MM.1S (cell line): Measurements from ENCODE around the gene PIH1D1.
"Not testable (repeated sequence)": the region's sequence is repeated elsewhere in the genome, so short reads cannot be mapped to it uniquely, and the experiment has no call there.

ENCODE experiments used
- DNase-seq: peaks from one replicate; pipeline ENCODE4 v3.0.0-alpha.2; 2015
- H2AFZ ChIP-seq: fragments of 300-600 bp; sonication (generic); 2 replicates; pipeline ENCODE4 v1.6.0; 2016; ENCODE audit warnings: antibody characterized with exemption, low read length
- H3F3A ChIP-seq: fragments of 300-600 bp; sonication (generic); 2 replicates; pipeline ENCODE4 v1.6.1; 2016; ENCODE audit warnings: mild to moderate bottlenecking, antibody characterized with exemption, low read length, moderate library complexity, mixed read lengths; ENCODE audit not compliant: insufficient read depth
- H3K27ac ChIP-seq: fragments of 300-600 bp; sonication (generic); 2 replicates; pipeline ENCODE4 v1.5.1; 2016; ENCODE audit warnings: mild to moderate bottlenecking, low read length
- H3K27me3 ChIP-seq: fragments of 300-600 bp; sonication (generic); replicated peaks from 2 replicates; pipeline ENCODE4 v1.6.0; 2016; ENCODE audit warnings: low read length; ENCODE audit not compliant: insufficient read depth
- H3K36me3 ChIP-seq: fragments of 300-600 bp; sonication (generic); replicated peaks from 2 replicates; pipeline ENCODE4 v1.6.1; 2016; ENCODE audit warnings: mild to moderate bottlenecking, low read length, mixed read lengths; ENCODE audit not compliant: insufficient read depth
- H3K4me1 ChIP-seq: fragments of 300-600 bp; sonication (generic); 2 replicates; pipeline ENCODE4 v1.6.1; 2016; ENCODE audit warnings: low read length, mixed read lengths
- H3K4me2 ChIP-seq: fragments of 300-600 bp; sonication (generic); 2 replicates; pipeline ENCODE4 v1.6.0; 2016; ENCODE audit warnings: low read depth, low read length
- H3K4me3 ChIP-seq: fragments of 300-600 bp; sonication (generic); 2 replicates; pipeline ENCODE4 v1.5.1; 2016; ENCODE audit warnings: low read length, mixed read lengths
- H3K79me2 ChIP-seq: fragments of 300-600 bp; sonication (generic); 2 replicates; pipeline ENCODE4 v1.6.1; 2016; ENCODE audit warnings: mixed run types, low read length, mixed read lengths
- H3K9ac ChIP-seq: fragments of 300-600 bp; sonication (generic); 2 replicates; pipeline ENCODE4 v1.6.1; 2016; ENCODE audit warnings: low read length, mixed read lengths
- H3K9me2 ChIP-seq: fragments of 300-600 bp; sonication (generic); replicated peaks from 2 replicates; pipeline ENCODE4 v1.6.1; 2016; ENCODE audit warnings: mild to moderate bottlenecking, low read length, mixed read lengths; ENCODE audit not compliant: insufficient read depth
- H3K9me3 ChIP-seq: fragments of 300-600 bp; sonication (generic); replicated peaks from 2 replicates; pipeline ENCODE4 v1.6.1; 2016; ENCODE audit warnings: mild to moderate bottlenecking, low read length, mixed read lengths; ENCODE audit not compliant: insufficient read depth
- H4K20me1 ChIP-seq: fragments of 300-600 bp; sonication (generic); 2 replicates; pipeline ENCODE4 v1.6.1; 2016; ENCODE audit warnings: mild to moderate bottlenecking, low read length, moderate library complexity, mixed read lengths; ENCODE audit not compliant: insufficient read depth
- CTCF ChIP-seq: fragments of 300-600 bp; sonication (generic); IDR thresholded peaks from 2 replicates; pipeline ENCODE4 v1.5.1; 2016; ENCODE audit warnings: antibody characterized with exemption, low read length, mixed read lengths
- EZH2 ChIP-seq: fragments of 300-600 bp; sonication (generic); optimal IDR thresholded peaks from 2 replicates; pipeline ENCODE3; 2017; ENCODE audit warnings: low read depth, mild to moderate bottlenecking, antibody characterized with exemption, low read length, mixed read lengths
- EZH2phosphoT487 ChIP-seq: fragments of 300-600 bp; sonication (generic); IDR thresholded peaks from 2 replicates; pipeline ENCODE4 v1.6.1; 2018; ENCODE audit warnings: antibody characterized with exemption, low read length

PIH1D1 gene

GRCh38 chr19:49462492-49462891, 10.9 kb upstream of the PIH1D1 start:
- Histone ChIP-seq H3K79me2 (peaks cover 8% of the 10 kb centered on the region; the same call in 1 of the 2 replicates), H3K36me3 (no peaks in the 10 kb centered on the region), H2AFZ (no peak overlapping the region), H4K20me1 (no peaks in the 10 kb centered on the region), H3F3A (peaks cover 10% of the 10 kb centered on the region), H3K9me2 (no peaks in the 10 kb centered on the region), H3K27ac (no peak overlapping the region), H3K4me2 (no peak overlapping the region), H3K9me3 (no peaks in the 10 kb centered on the region), H3K9ac (no peak overlapping the region), H3K27me3 (no peaks in the 10 kb centered on the region), H3K4me1 (peaks cover 13% of the 10 kb centered on the region), H3K4me3 (no peak overlapping the region)
- TF ChIP-seq EZH2phosphoT487 (no peak), EZH2 (no peak), CTCF (no peak)
- DNase-seq = no peak

GRCh38 chr19:49461656-49462055, 10.0 kb upstream of the PIH1D1 start:
- TF ChIP-seq EZH2phosphoT487 = no peak
- no peak for TF ChIP-seq CTCF
- TF ChIP-seq EZH2 = no peak
- no peak overlapping the region for H3K4me3 ChIP-seq
- no peak overlapping the region for H3K27ac ChIP-seq
- H3K9me2 ChIP-seq = no peaks in the 10 kb centered on the region
- peaks cover 10% of the 10 kb centered on the region for H3F3A ChIP-seq
- no peak overlapping the region for H2AFZ ChIP-seq
- peaks cover 14% of the 10 kb centered on the region for H3K4me1 ChIP-seq
- H3K9me3 ChIP-seq = no peaks in the 10 kb centered on the region
- H3K4me2 ChIP-seq = no peak overlapping the region
- H3K27me3 ChIP-seq = no peaks in the 10 kb centered on the region
- no peaks in the 10 kb centered on the region for H4K20me1 ChIP-seq
- no peak for DNase-seq
- H3K9ac ChIP-seq = no peak overlapping the region
- peaks cover 8% of the 10 kb centered on the region; the same call in 1 of the 2 replicates for H3K79me2 ChIP-seq
- H3K36me3 ChIP-seq = no peaks in the 10 kb centered on the region

- H3K27me3 ChIP-seq, DNase-seq, H3K9ac ChIP-seq, H3K27ac ChIP-seq, H3K4me3 ChIP-seq, H3K9me2 ChIP-seq, H2AFZ ChIP-seq, H3K36me3 ChIP-seq, H4K20me1 ChIP-seq, H3K9me3 ChIP-seq, H3K4me2 ChIP-seq: not testable (repeated sequence)
- Histone ChIP-seq H3K79me2 (peaks cover 11% of the 10 kb centered on the region; the same call in 1 of the 2 replicates), H3F3A (peaks cover 10% of the 10 kb centered on the region), H3K4me1 (peaks cover 14% of the 10 kb centered on the region)
These were observed 9.5 kb upstream of the PIH1D1 start for GRCh38 chr19:49461130-49461529.

GRCh38 chr19:49459388-49459787, 7.8 kb upstream of the PIH1D1 start:
- H3K9me2 ChIP-seq = no peaks in the 10 kb centered on the region
- H2AFZ ChIP-seq = no peak overlapping the region
- no peak overlapping the region for H3K4me2 ChIP-seq
- no peak overlapping the region for H3K4me3 ChIP-seq
- H3K79me2 ChIP-seq = peaks cover 16% of the 10 kb centered on the region
- no peak overlapping the region for H3K27ac ChIP-seq
- H3K9ac ChIP-seq = no peak overlapping the region
- H3K27me3 ChIP-seq = no peaks in the 10 kb centered on the region
- no peak for DNase-seq
- TF ChIP-seq CTCF (no peak), EZH2 (no peak), EZH2phosphoT487 (no peak)
- H3K36me3 ChIP-seq = no peaks in the 10 kb centered on the region
- H3K4me1 ChIP-seq = peaks cover 16% of the 10 kb centered on the region
- H3K9me3 ChIP-seq = no peaks in the 10 kb centered on the region
- no peaks in the 10 kb centered on the region for H4K20me1 ChIP-seq
- peaks cover 10% of the 10 kb centered on the region for H3F3A ChIP-seq
